ENCODE results near the gene IFNAR1.

The IFNAR1 gene

GRCh38 chr21:33324291-33325221, at the start of gene IFNAR1:
Gene IFNAR1 (plus strand): TSS chr21:33324970. CDS start chr21:33325056, 86 bp downstream.
- DNase-seq: peak; percentile 99

GRCh38 chr21:33278721-33279120, 46.0 kb upstream of the IFNAR1 start:
- DNase-seq: no peak

DNA sequence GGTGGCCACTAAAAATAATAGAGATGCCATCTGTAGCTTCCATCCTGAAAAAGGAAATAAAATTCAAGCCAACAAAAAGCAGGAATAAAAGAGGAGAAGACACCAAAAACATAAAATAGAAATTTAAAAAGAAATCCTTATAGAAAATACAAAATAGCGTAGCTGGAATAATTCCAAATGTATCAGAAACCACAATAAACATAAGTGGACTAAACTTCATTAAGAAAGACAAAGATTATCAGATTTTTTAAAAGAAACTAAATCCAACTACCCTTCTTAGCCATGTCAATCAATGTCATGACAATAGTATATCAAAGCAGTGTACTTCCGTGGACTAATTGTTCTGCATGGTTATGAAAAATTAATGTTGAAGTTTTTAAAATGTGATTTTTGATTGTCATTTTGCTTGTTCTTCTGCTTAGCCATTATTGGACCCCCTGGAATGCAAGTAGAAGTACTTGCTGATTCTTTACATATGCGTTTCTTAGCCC, 45.4 kb upstream of the IFNAR1 start:
- DNase-seq: no peak

- DNase-seq: no peak
These were observed 43.6 kb upstream of the IFNAR1 start for GRCh38 chr21:33281096-33281652.

DNA sequence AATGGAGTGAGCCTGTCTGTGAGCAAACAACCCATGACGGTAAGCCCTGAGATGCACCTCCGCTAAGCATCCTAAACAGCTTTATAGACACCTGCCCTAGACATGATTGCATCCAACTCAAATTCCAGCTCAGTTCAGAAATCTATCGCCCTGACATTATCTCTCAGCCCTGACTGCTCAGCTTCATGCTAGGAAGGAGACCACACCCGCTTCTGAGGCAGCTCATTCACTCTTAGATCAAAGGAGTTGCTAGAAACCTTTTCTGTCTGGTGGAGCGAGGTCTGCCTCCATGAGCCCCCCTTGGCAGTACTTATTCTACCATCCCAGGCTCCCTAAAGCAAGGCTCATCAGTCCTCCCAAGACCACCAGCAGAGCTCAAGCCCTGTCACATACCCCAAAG, 41.6 kb upstream of the IFNAR1 start:
- DNase-seq: no peak

DNA sequence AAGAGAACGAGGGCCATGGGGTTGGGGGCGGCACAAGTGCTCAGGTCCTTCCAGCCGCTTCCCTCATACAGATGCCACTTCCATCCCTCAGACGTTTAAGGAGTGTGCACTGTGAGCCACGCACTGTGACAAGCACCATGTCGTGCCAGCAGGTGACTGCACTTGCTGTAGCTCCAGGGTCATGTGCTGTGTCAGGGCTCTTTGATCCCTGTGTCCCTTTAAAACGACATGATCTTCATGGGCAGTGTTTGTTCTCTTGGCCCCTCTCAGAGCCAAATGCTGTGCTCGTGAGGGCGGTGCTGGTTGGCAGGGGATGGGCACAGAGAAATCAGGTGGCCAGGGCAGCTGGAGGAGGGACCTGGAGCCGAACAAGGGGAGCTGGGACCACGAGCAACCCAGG, 38.7 kb upstream of the IFNAR1 start:
- no peak for DNase-seq

DNA sequence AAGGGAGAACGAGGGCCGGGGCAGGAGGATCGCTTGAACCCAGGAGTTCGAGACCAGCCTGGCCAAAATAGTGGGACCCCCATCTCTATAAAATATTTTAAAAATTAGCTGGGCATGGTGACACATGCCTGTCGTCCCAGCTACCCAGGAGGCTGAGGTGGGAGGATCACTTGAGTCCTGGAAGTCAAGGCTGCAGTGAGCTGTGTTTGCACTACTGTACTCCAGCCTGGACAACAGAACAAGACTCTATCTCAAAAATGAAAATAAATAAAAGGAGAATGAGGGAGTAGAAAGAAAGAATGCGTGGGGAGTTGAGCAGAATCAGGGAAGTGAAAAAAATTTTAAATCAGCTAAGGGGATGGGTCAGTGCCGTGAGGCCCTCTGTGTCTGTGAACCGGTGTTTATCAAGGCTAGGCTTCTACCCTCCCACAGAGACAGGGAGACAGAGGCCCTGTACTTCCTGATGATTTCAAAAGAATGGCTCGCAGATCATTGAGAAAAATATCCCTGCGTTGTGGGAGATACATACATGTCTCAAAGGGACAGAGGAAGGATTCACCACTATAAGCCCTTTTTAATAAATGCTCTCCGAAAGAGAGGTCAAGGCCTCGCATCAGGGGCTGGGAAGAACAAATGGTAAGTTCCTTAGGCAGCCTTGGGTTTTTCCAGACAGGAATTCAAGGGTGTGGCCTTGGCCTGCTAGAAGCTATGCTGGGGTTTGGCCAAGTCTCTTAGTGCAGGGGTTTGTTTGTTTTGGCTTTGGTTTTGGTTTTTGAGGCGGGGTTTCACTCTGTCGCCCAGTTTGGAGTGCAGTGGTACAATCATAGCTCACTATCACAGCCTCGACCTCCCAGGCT, 37.9 kb upstream of the IFNAR1 start:
- DNase-seq: no peak

- no peak for DNase-seq
These were observed 35.5 kb upstream of the IFNAR1 start for GRCh38 chr21:33289199-33289819.

DNA sequence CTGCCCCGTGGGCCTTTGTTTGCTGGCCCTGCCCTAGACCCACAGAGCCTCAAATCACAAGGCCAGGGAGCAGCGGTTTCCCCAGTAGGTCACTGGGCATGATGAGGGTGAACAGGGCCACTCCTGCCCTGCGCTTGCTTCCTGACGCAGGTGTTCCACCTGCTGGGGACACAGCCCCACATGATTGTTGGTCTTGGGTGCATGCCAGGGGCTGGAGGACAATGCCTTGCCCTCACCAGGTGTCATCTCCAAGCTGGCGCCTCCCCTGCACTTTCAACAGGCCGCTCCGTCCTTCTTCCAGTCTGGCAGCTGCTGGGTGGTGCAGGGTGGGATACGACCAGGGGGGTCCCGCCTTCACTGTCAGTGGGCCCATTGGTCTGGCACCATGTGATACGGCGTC, 34.3 kb upstream of the IFNAR1 start:
- DNase-seq: no peak

- DNase-seq: no peak
These were observed 33.1 kb upstream of the IFNAR1 start for GRCh38 chr21:33291686-33292085.

DNA sequence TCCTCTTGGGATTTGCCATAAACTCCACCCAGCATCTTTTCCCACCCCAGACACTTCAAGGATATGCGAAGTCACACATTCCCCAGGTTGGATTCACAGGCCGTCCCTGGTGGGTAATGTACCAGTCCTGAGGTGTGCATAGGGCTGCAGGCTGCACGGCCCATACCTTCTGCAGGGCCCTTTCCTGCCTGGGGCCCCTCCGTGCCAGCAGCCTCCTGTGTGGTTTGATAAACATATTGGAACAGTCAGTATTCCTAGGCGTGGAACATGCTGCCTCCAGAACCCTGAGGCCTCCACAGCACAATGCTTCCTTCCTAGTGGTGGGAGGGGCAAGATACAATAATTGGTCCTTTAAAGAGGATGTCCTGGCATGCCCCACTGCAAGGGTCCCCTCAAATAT, 32.0 kb upstream of the IFNAR1 start:
- DNase-seq: no peak

DNA sequence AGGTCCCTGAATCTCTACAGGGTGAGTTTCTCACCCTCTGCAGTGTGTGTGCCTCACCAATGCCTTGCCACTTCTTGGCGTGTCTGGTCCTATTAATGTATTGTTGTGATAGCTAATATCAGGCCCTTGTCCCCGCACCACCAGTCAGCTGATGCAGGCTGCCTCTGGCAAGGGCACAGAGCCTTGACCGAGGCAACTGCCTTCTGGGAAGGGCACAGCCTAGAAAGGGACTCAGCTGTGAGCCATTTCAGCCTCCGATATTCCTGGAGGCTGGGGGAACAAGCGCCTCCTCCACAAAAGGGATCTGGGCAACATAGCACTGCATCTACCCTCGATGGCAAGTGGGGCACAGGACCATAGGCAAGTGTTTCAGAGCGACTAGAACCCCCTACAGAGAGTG, 31.6 kb upstream of the IFNAR1 start:
- DNase-seq: no peak

GRCh38 chr21:33293811-33294216, 31.0 kb upstream of the IFNAR1 start:
- no peak for DNase-seq

GRCh38 chr21:33296156-33296555, 28.6 kb upstream of the IFNAR1 start:
- no peak for DNase-seq

GRCh38 chr21:33299181-33299752, 25.5 kb upstream of the IFNAR1 start:
- no peak for DNase-seq

GRCh38 chr21:33300701-33301631, 23.8 kb upstream of the IFNAR1 start:
- DNase-seq: no peak

- DNase-seq: no peak
These were observed 23.2 kb upstream of the IFNAR1 start for GRCh38 chr21:33301632-33302002.

- DNase-seq: no peak
These were observed 22.7 kb upstream of the IFNAR1 start for GRCh38 chr21:33302055-33302454.

- no peak for DNase-seq
These were observed 22.0 kb upstream of the IFNAR1 start for GRCh38 chr21:33302796-33303195.

DNA sequence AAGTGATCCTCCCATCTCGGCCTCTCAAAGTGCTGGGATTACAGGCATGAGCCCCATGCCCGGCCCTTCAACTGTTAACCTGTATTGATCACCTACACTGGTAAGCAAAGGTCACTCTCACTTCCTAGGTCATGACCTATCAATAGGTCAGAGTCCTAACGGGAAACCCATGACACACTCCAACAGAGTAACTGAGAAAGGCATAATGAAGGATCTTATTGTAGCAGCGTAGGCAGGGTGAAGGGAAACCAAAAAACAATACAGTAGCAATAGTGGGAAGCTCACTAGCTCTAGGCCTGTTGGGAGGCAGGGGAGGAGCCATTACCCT, 19.5 kb upstream of the IFNAR1 start:
- no peak for DNase-seq

GRCh38 chr21:33305938-33306337, 18.8 kb upstream of the IFNAR1 start:
- DNase-seq: no peak
